ENCODE measurements around the gene YY1.

GRCh38 chr14:100225169-100225568, 13.8 kb upstream of the YY1 start:
- TF ChIP-seq CTCF (IDR thresholded peaks at IDR 0.05 in 4 of 5, conservative IDR thresholded peaks at IDR 0.05 in 1 of 5) (no peak), POLR2A (IDR thresholded peaks at IDR 0.05) (no peak)
